ENCODE results near the gene ROCK2. TPM values are rescaled to one million over a fixed set of nuclear protein-coding genes. Genes with fewer than 3 reads are reported as not detected.
A peak's percentile ranks its signal among the peaks of the same experiment; 100 is the strongest.

The ROCK2 gene
- polyA plus RNA-seq, 2 of the 4 experiments (the other 2 are of a cell fraction), result 34.0 to 38.7 TPM

- DNase-seq (ENCODE audit: low read depth in 1 of 2, low spot score in 1 of 2) (no peak), ATAC-seq (no peak), FAIRE-seq (no peak)
- H3K4me1 ChIP-seq, result peaks cover 38% of the 10 kb centered on the region
- H3K27ac ChIP-seq, result no peak overlapping the region
- H3K4me2 ChIP-seq, result no peak overlapping the region; the same call in 2 of the 3 replicates
- H3K9me3 ChIP-seq, result no peaks in the 10 kb centered on the region
- POLR2A ChIA-PET, result no interaction called here
- WGBS (ENCODE audit: missing lambda C conversion rate), result 100% methylated on average over 1 of the region's 1 CpG
- no peak overlapping the region for H3K4me3 ChIP-seq
- TF ChIP-seq MAFK (IDR thresholded peaks at IDR 0.05; ENCODE audit: partially characterized antibody), result peak; percentile 63
- no peak for TF ChIP-seq POLR2A (IDR thresholded peaks at IDR 0.05; ENCODE audit: low read length)
- CTCF ChIA-PET, result no interaction called here
These were observed 100.9 kb downstream of the ROCK2 start for GRCh38 chr2:11243512-11243911.

GRCh38 chr2:11242542-11243174 lies 101.8 kb downstream of the ROCK2 start:
- Histone ChIP-seq H3K4me3 (no peak overlapping the region), H3K9me3 (no peaks in the 10 kb centered on the region), H3K27ac (no peak overlapping the region), H3K4me2 (no peak overlapping the region), H3K4me1 (peaks cover 38% of the 10 kb centered on the region)
- TF ChIP-seq ZFP36 (IDR thresholded peaks at IDR 0.05; ENCODE audit: borderline replicate concordance, partially characterized antibody), result no peak
- no peak for TF ChIP-seq RNF2 (IDR thresholded peaks at IDR 0.05; ENCODE audit: borderline replicate concordance, low read depth)
- TF ChIP-seq HMGXB4 (CRISPR knock-in tag; IDR thresholded peaks at IDR 0.05; ENCODE audit: borderline replicate concordance), result no peak
- TF ChIP-seq SMC3 (IDR thresholded peaks at IDR 0.05), result no peak
- TF ChIP-seq ZC3H11A (IDR thresholded peaks at IDR 0.05), result no peak
- no peak for TF ChIP-seq FOXS1 (CRISPR knock-in tag; IDR thresholded peaks at IDR 0.05)
- no peak for TF ChIP-seq E2F6 (IDR thresholded peaks at IDR 0.05; ENCODE audit: borderline replicate concordance, low read depth)
- no peak for TF ChIP-seq ATOH8 (CRISPR knock-in tag; IDR thresholded peaks at IDR 0.05; ENCODE audit: low read depth)
- no peak for TF ChIP-seq USF2 (IDR thresholded peaks at IDR 0.05)
- no peak for TF ChIP-seq PBX3 (IDR thresholded peaks at IDR 0.05)
- TF ChIP-seq CHD2 (IDR thresholded peaks at IDR 0.05; ENCODE audit: low read length, partially characterized antibody), result no peak
- ATAC-seq (peak in 1 of 2 experiments; percentile 35; a peak in 1 of 6 replicates), FAIRE-seq (no peak), DNase-seq (ENCODE audit: low read depth in 1 of 2, low spot score in 1 of 2) (no peak)
- POLR2A ChIA-PET, result no interaction called here
- 96% methylated on average over 2 of the region's 2 CpGs for WGBS (ENCODE audit: missing lambda C conversion rate)
- CTCF ChIA-PET, result interaction anchor here (0.9 to 2.1 kb wide), 3 partner anchors 147 to 204 kb away, joined by 3 to 4 read pairs (median 4); no protein-coding TSS in a partner anchor

GRCh38 chr2:11241412-11242203 lies 102.8 kb downstream of the ROCK2 start:
- DNase-seq (ENCODE audit: low read depth in 1 of 2, low spot score in 1 of 2) (no peak), ATAC-seq (no peak), FAIRE-seq (no peak)
- ChIA-PET CTCF (interaction anchor here (0.9 to 2.1 kb wide), 5 partner anchors 109 to 205 kb away, joined by 3 to 4 read pairs (median 3); a partner anchor contains a TSS), POLR2A (no interaction called here)
- TF ChIP-seq E2F6 (IDR thresholded peaks at IDR 0.05; ENCODE audit: borderline replicate concordance, low read depth), result no peak
- TF ChIP-seq CBX2 (IDR thresholded peaks at IDR 0.05; ENCODE audit: borderline replicate concordance, low read depth), result no peak
- no peak for TF ChIP-seq MYC (IDR thresholded peaks at IDR 0.05; ENCODE audit: borderline replicate concordance, low read length)
- TF ChIP-seq CTCF (IDR thresholded peaks at IDR 0.05), result no peak
- TF ChIP-seq KDM5A (IDR thresholded peaks at IDR 0.05), result no peak
- TF ChIP-seq MAFK (IDR thresholded peaks at IDR 0.05; ENCODE audit: partially characterized antibody), result no peak
- no peak for TF ChIP-seq FOSB (CRISPR knock-in tag; IDR thresholded peaks at IDR 0.05)
- WGBS (ENCODE audit: missing lambda C conversion rate), result 94% methylated on average over 3 of the region's 3 CpGs
- H3K9me3 ChIP-seq, result no peaks in the 10 kb centered on the region
- no peak overlapping the region for H3K27ac ChIP-seq
- peaks cover 38% of the 10 kb centered on the region for H3K4me1 ChIP-seq
- no peak overlapping the region for H3K4me2 ChIP-seq
- H3K4me3 ChIP-seq, result no peak overlapping the region
